ENCODE data around the gene SPAG16.

SPAG16 gene

GRCh38 chr2:213764849-213765248, 480.6 kb downstream of the SPAG16 start:
- no peak for DNase-seq (ENCODE audit: low read depth in 1 of 2, low spot score in 1 of 2)
- TF ChIP-seq JUND (IDR thresholded peaks at IDR 0.05; ENCODE audit: low read depth) = no peak
- in situ Hi-C loops (cut with HindIII; ENCODE audit: low pct_unique_long_range_greater_than_20kb, low sequenced_read_pairs) = no loop called here

GRCh38 chr2:213766062-213766461, 481.8 kb downstream of the SPAG16 start:
- DNase-seq (ENCODE audit: low read depth in 1 of 2, low spot score in 1 of 2) = no peak
- TF ChIP-seq JUND (IDR thresholded peaks at IDR 0.05; ENCODE audit: low read depth) = no peak
- in situ Hi-C loops (cut with HindIII; ENCODE audit: low pct_unique_long_range_greater_than_20kb, low sequenced_read_pairs) = no loop called here

- TF ChIP-seq JUND (IDR thresholded peaks at IDR 0.05; ENCODE audit: low read depth) = no peak
- DNase-seq (ENCODE audit: low read depth in 1 of 2, low spot score in 1 of 2) = no peak
- in situ Hi-C loops (cut with HindIII; ENCODE audit: low pct_unique_long_range_greater_than_20kb, low sequenced_read_pairs) = no loop called here
These were observed 482.2 kb downstream of the SPAG16 start for GRCh38 chr2:213766465-213766901.

GRCh38 chr2:213787869-213788268, 503.6 kb downstream of the SPAG16 start:
- in situ Hi-C loops (cut with HindIII; ENCODE audit: low pct_unique_long_range_greater_than_20kb, low sequenced_read_pairs) = no loop called here
- no peak for TF ChIP-seq JUND (IDR thresholded peaks at IDR 0.05; ENCODE audit: low read depth)
- DNase-seq (ENCODE audit: low read depth in 1 of 2, low spot score in 1 of 2) = no peak

GRCh38 chr2:213789940-213790339, 505.7 kb downstream of the SPAG16 start:
- no peak for TF ChIP-seq JUND (IDR thresholded peaks at IDR 0.05; ENCODE audit: low read depth)
- DNase-seq (ENCODE audit: low read depth in 1 of 2, low spot score in 1 of 2) = no peak
- in situ Hi-C loops (cut with HindIII; ENCODE audit: low pct_unique_long_range_greater_than_20kb, low sequenced_read_pairs) = no loop called here

GRCh38 chr2:213792045-213792444, 507.8 kb downstream of the SPAG16 start:
- no peak for TF ChIP-seq JUND (IDR thresholded peaks at IDR 0.05; ENCODE audit: low read depth)
- in situ Hi-C loops (cut with HindIII; ENCODE audit: low pct_unique_long_range_greater_than_20kb, low sequenced_read_pairs) = no loop called here
- no peak for DNase-seq (ENCODE audit: low read depth in 1 of 2, low spot score in 1 of 2)

GRCh38 chr2:213806125-213806726, 522.0 kb downstream of the SPAG16 start:
- in situ Hi-C loops (cut with HindIII; ENCODE audit: low pct_unique_long_range_greater_than_20kb, low sequenced_read_pairs) = no loop called here
- TF ChIP-seq JUND (IDR thresholded peaks at IDR 0.05; ENCODE audit: low read depth) = no peak

GRCh38 chr2:213816583-213816982, 532.3 kb downstream of the SPAG16 start:
- in situ Hi-C loops (cut with HindIII; ENCODE audit: low pct_unique_long_range_greater_than_20kb, low sequenced_read_pairs) = no loop called here
- TF ChIP-seq JUND (IDR thresholded peaks at IDR 0.05; ENCODE audit: low read depth) = no peak
- DNase-seq (ENCODE audit: low read depth in 1 of 2, low spot score in 1 of 2) = no peak

More at GRCh38 chr2:213806125-213806726, 522.0 kb downstream of the SPAG16 start:
- DNase-seq (ENCODE audit: low read depth in 1 of 2, low spot score in 1 of 2) = peak; percentile 1 to 39

GRCh38 chr2:213818436-213818835, 534.2 kb downstream of the SPAG16 start:
- TF ChIP-seq JUND (IDR thresholded peaks at IDR 0.05; ENCODE audit: low read depth) = no peak
- in situ Hi-C loops (cut with HindIII; ENCODE audit: low pct_unique_long_range_greater_than_20kb, low sequenced_read_pairs) = no loop called here
- peak in 1 of 2 experiments; percentile 31 for DNase-seq (ENCODE audit: low read depth in 1 of 2, low spot score in 1 of 2)

GRCh38 chr2:213834331-213834730, 550.1 kb downstream of the SPAG16 start:
- in situ Hi-C loops (cut with HindIII; ENCODE audit: low pct_unique_long_range_greater_than_20kb, low sequenced_read_pairs) = no loop called here
- no peak for DNase-seq (ENCODE audit: low read depth in 1 of 2, low spot score in 1 of 2)
- TF ChIP-seq JUND (IDR thresholded peaks at IDR 0.05; ENCODE audit: low read depth) = no peak

- no peak for DNase-seq (ENCODE audit: low read depth in 1 of 2, low spot score in 1 of 2)
- in situ Hi-C loops (cut with HindIII; ENCODE audit: low pct_unique_long_range_greater_than_20kb, low sequenced_read_pairs) = no loop called here
These were observed 550.5 kb downstream of the SPAG16 start for GRCh38 chr2:213834746-213835145.

GRCh38 chr2:213846856-213847255, 562.6 kb downstream of the SPAG16 start:
- in situ Hi-C loops (cut with HindIII; ENCODE audit: low pct_unique_long_range_greater_than_20kb, low sequenced_read_pairs) = no loop called here
- peak in 1 of 2 experiments; percentile 18 for DNase-seq (ENCODE audit: low read depth in 1 of 2, low spot score in 1 of 2)
- no peak for TF ChIP-seq JUND (IDR thresholded peaks at IDR 0.05; ENCODE audit: low read depth)

More at GRCh38 chr2:213834746-213835145, 550.5 kb downstream of the SPAG16 start:
- no peak for TF ChIP-seq JUND (IDR thresholded peaks at IDR 0.05; ENCODE audit: low read depth)

- no peak for DNase-seq (ENCODE audit: low read depth in 1 of 2, low spot score in 1 of 2)
- TF ChIP-seq JUND (IDR thresholded peaks at IDR 0.05; ENCODE audit: low read depth) = no peak
- in situ Hi-C loops (cut with HindIII; ENCODE audit: low pct_unique_long_range_greater_than_20kb, low sequenced_read_pairs) = no loop called here
These were observed 563.1 kb downstream of the SPAG16 start for GRCh38 chr2:213847316-213847715.

- TF ChIP-seq JUND (IDR thresholded peaks at IDR 0.05; ENCODE audit: low read depth) = no peak
- DNase-seq (ENCODE audit: low read depth in 1 of 2, low spot score in 1 of 2) = no peak
- in situ Hi-C loops (cut with HindIII; ENCODE audit: low pct_unique_long_range_greater_than_20kb, low sequenced_read_pairs) = no loop called here
These were observed 564.4 kb downstream of the SPAG16 start for GRCh38 chr2:213848631-213849030.

Measured in T47D (cell line).